DMS153 (cell line): ENCODE measurements around the gene TIE1.

ENCODE experiments used
- DNase-seq: peaks from one replicate; lab custom pipeline; 2025; lab: John Stamatoyannopoulos, UW

TIE1 gene

DNA sequence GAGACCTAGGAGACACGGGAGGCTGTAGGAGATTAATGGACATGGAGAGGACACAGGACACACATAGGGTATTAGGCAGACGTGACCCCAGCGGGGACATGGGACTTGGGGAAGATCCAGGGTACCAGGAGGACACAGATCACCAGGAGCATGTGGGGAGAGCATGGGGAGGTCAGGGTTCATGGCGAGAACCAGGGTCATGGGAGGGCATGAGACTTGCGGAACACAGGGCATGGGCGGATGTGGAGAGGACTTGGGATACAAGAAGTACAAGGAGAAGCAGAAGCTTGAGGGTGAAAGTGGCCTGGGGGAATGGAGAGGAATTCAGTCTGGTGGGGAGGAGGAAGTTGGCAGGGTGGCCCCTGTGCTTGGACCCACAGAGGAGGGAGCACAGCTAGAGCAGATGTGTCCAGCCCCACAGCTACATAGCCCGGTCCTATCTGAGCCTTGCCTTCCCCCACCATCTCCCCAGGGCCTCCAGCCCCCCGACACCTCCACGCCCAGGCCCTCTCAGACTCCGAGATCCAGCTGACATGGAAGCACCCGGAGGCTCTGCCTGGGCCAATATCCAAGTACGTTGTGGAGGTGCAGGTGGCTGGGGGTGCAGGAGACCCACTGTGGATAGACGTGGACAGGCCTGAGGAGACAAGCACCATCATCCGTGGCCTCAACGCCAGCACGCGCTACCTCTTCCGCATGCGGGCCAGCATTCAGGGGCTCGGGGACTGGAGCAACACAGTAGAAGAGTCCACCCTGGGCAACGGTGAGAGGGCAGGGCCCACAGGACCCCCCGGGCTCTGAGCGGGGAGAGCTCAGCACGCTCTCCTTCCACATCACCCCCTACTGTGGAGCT lies 12.1 kb downstream of the TIE1 start:
- DNase-seq = no peak

DNA sequence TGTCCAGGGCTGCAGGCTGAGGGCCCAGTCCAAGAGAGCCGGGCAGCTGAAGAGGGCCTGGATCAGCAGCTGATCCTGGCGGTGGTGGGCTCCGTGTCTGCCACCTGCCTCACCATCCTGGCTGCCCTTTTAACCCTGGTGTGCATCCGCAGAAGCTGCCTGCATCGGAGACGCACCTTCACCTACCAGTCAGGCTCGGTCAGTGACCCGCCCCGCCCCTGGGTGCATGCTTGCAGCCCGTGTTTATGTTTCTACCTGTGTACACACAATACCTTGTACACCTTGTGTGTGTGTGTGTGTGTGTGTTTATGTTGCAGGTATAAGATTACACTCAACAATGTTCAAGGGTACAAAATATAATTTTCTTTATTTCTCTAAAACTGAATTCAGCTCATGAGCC lies 13.0 kb downstream of the TIE1 start:
- no peak for DNase-seq

DNA sequence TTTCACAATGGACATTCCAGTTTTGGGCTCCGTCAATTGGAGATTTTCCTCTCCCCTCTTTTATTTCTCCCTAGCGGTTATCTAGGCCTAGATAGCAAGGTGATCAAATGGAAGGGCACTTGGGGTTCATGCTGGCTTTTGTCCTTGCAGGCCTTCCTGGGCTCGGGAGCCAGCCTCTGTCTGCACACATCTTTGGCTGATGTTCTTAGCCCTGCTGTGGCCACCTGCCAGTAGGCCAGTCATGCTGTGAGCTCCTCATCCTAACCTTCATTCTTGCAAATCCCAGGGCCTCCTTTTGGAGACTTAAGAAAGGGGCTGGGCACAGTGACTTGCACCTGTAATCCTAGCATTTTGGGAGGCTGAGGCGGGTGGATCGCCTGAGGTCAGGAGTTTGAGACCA lies 13.5 kb downstream of the TIE1 start:
- no peak for DNase-seq

DNA sequence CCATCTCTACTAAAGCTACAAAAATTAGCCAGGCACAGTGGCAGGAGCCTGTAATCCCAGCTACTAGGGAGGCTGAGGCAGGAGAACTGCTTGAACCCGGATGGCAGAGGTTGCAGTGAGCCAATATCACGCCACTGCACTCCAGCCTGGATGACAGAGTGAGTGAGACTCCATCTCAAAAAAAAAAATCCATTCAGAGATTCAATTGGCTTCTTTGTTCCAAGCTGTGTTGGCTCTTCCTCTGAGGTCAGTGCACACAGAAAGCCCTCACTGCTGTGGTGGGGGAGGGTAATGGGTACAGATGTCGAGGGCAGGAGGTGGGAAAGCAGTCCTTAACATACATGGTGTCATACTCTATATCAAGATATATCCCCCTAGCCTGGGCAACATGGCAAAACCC lies 14.7 kb downstream of the TIE1 start:
- DNase-seq = no peak

DNA sequence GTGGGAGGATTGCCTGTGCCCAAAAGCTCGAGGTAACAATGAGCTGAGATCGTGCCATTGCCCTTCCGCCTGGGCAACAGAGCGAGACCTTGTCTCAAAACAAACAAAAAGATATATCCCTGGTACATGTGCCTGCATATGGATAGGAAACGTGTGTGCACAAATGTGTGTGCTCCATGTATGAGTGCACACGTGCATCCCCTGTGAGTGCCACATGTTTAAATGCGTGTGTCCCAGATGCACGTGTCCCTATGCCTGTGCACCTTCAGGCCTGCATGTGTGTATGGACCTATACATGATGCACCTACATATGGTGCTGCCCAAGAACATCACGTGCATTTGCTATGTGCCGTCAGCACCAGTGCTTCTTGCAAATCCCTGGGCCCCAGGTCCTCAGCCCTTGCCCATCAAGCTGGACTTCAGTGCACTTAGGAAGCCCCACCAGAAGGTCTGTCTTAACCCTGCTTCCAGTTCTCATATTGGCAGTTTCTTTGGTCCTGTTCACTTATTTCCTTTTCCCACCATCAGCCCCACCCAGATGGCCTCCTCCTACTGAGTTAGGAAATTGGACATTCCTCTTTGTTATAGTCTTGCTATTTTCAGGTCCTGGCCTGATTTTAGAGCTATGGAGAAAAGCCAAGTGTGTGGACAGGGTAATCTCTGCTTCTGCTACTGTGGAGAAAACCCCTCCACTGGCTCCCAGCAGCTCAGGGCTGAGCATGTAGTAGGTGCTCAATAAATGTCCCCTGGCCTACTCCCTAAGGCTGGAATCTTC lies 15.4 kb downstream of the TIE1 start:
- DNase-seq = no peak

DNA sequence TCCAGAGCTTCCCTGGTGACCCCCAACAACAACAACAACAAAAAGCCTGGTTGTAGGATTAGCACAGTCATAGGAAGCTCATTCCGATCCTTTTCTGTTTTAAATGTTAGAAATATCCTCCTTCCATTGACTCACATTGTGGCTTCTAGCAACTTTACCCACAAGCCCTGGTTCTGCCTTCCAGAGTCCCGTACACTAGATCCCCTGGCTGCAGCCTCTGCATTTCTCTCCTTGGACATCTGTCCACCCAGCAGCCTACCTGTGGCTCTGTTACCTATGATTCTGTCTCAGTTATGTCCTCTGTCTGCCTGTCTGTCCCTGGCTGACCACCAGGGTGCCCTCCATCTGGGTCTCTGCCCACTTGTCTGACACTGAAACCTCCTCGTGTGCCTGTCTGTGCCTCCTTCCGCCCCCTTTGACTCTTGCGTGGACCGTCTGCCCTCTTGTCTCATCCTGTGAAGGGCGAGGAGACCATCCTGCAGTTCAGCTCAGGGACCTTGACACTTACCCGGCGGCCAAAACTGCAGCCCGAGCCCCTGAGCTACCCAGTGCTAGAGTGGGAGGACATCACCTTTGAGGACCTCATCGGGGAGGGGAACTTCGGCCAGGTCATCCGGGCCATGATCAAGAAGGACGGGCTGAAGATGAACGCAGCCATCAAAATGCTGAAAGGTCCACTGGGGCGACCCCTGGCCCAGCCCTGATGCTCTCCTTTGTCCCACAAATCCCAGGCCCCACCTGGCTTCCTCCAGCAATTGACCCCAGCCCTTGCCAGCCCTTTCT lies 16.1 kb downstream of the TIE1 start:
- no peak for DNase-seq

DNA sequence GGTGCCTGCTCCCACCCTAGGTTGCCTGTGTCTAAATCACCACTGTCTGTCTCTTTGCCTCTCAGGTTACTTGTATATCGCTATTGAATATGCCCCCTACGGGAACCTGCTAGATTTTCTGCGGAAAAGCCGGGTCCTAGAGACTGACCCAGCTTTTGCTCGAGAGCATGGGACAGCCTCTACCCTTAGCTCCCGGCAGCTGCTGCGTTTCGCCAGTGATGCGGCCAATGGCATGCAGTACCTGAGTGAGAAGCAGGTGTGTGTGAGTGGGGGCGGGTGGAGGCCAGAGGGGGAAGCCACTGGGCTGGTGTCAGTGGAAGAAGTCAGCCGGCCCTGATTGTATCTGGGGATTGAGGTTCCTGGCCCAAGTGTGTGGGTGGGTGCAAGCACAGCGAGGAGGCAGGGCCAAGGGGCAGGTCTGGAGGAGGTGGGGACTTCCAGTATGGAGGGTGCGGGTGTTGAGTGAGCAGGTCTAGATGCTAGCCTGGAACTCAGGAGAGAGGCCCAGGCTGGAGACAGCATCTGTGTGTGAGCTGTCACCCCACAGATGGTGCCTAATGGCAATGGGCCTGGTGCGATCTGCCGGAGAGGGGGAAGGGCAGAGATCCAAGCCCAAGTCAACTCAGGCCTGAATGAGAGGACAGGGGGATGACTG lies 17.2 kb downstream of the TIE1 start:
- no peak for DNase-seq

DNA sequence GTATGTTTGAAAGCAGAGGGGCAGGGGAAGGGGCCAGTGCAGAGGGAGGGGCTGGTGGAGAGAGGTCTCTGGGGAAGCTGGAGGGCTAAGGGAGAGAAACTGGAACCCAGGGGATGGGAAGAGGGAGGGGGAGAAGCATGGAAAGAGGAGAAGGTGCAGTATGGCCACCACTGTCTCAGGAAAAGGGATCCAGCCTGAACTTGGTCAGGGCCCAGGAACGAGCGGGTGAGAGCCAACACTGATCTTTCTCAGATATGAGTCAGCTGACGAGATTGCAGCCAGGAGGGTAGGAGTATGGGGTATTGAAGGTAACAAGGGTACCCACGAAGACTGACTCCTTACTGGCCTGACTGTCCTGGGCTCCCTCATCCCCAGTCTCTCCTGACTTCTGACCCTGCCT lies 18.0 kb downstream of the TIE1 start:
- no peak for DNase-seq

DNA sequence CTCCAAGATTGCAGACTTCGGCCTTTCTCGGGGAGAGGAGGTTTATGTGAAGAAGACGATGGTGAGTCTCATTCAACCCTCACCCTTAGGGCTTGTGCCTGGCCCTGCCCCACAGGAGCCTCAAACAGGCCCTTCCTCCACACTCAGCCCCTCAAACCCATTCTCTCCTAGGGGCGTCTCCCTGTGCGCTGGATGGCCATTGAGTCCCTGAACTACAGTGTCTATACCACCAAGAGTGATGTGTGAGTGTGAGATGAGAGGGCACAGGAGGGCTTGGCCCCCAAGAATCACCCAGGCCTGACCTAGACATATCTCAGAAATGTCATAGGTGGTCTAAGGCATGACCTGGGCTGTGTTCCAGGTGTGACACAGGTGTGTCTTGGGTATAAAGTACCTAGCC lies 18.5 kb downstream of the TIE1 start:
- no peak for DNase-seq

DNA sequence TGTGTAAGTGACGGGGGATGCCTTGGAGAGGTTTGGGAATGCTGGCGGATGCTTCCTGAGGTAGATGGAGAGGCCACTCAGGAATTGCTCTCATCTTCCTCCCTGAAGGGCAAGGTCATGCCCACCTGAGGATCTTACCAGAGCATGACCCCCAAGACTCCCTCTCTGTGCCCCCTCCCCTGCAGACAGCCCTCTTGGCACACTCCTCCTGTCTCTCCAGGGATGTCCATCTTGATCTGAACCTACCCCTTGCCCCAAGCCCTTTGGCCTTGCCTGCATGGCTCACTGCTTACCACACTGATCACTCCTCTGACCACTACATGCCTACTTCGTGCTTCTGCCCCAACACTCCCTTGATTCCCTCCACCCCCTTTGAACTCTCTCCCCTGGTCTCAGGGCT lies 19.0 kb downstream of the TIE1 start:
- no peak for DNase-seq

DNA sequence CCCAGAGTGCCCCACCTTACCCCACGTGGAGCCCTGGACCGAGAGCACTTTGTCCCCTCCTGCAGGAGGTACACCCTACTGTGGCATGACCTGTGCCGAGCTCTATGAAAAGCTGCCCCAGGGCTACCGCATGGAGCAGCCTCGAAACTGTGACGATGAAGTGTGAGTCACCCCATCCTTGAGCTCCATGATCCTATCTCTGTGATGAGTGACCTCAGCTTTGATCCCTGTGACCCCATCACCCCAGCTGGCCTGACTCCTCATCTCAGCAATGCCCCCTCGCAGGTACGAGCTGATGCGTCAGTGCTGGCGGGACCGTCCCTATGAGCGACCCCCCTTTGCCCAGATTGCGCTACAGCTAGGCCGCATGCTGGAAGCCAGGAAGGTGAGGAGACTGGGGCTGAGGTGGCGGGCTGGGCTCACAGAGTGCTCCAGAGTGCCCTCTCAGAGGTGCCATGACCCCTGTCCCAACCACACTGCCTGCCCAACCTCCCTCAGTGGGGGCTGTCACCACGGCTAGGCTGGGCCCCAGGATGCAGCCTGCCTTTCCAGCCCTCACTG lies 20.6 kb downstream of the TIE1 start:
- no peak for DNase-seq

DNA sequence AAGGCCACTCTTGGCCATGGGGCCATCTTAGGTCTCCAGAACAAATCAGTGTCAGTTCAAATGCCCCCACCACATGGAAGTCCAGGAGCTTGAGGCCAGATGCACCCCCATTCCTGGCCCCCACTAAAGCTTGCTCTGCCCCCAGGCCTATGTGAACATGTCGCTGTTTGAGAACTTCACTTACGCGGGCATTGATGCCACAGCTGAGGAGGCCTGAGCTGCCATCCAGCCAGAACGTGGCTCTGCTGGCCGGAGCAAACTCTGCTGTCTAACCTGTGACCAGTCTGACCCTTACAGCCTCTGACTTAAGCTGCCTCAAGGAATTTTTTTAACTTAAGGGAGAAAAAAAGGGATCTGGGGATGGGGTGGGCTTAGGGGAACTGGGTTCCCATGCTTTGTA lies 21.7 kb downstream of the TIE1 start:
- no peak for DNase-seq

DNA sequence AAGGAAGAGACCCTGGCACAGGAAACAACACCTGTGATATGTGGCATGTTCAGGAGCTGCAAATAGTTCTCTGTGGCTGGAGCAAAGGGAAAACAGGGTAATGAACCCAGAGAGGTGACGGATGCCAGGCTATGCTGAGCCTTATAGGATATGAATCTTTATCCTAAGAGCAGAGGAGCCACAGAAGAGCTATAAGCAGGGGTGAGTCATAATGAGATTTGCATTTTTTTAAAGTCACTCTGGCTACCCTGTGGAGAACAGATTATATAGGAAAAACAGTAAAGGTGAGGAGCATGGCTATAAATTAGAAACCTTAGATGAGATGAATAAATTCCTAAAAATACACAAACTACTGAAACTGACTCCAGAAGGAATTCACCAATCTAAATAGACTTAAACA lies 24.0 kb downstream of the TIE1 start:
- DNase-seq = no peak

DNA sequence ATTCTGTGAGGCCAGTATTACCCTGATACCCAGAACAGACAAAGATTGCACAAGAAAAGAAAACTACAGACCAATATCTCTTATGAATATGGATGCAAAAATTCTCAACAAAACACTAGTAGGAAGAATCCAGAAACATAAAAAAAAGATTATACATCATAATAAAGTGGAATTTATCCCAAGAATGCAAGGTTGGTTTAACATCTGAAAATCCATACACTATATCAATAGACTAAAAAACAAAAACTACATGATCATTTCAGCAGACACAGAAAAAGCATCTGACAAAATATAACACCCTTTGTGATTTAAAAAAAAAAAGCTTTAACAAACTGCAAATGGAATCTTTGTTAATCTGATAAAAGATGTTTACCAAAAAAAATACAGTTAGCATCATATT lies 24.6 kb downstream of the TIE1 start:
- no peak for DNase-seq

DNA sequence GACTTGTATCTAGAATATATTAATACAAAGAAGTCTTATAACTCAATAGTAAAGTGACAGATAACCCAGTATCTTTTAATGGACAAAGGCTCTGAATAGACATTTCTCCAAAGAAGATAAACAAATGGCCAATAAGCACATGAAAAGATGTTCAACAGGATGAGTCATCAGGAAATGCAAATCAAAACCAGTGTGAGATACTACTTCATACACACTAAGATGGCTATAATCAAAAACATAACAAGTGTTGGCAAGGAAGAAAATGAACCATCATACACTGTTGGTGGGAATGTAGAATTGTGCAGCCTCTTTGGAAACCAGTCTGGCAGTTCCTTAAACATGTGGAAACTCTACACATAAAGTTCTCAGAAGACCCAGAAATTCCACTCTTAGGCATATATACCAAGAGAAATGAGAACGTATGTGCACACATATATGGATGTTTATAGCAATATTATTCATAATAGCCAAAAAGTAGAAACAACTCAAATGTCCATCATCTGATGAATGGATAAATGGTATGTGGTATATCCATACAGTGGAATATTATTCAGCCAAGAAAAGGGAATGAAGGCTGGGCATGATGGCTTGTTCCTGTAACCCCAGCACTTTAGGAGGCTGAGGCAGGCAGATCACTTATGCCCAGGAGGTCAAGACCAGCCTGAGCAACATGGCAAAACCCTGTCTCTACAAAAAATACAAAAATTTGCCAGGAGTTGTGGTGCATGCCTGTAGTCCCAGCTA lies 26.9 kb downstream of the TIE1 start:
- no peak for DNase-seq

DNA sequence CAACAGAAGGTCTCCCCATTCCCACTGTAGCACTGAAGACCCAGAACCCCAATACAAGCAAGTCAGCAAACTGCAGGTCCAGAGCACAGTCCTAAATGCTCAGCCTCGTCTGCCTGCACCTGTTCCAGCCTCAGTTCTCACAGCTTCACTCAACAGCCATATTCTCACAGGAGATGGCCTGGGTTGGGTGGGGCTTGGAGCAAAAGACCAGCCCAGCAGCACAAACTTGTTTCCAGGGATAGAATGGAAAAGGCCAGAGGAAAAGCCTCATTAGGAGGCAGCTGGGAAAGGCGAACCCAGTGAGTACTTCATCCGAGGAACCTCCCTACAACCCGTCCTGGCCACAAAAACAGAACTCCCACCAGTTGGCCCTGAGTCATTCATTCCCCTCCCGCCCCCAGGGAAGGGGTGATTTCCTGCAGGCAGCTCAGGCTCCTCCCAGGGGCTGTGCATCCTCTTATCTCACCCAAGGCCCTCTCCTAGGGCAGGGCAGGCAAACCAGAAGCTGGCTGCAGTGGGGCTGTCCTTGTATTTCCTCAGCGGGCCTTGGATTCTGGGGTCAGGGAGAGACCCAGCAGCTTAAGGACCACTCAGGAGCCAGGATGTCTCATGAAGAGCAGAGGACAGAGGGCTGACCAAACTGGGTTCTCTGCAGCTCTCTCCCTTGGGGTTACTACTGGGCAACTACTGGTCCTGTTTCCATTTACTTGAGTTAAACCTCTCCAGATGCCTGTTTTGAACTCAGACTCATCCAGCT lies 29.4 kb downstream of the TIE1 start:
- no peak for DNase-seq

DNA sequence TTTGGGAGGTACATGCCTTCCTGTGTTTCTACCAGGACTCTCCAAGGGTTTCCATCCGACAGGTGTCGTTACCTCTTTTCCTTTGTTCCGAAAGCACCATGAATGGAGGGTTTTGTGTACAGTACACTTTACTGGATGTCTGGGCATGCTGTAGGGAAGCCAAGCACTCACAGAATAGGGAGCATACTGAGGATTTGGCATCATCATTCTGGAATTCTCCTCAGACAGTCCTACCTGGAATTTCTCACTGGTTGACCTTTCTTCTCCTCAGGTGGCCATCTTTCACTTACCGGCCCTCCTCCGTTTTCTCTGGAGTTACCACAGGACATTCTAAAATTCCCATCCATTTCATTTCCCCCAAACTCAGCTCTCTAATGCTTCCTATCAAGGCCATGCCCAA lies 30.9 kb downstream of the TIE1 start:
- peak; percentile 80 for DNase-seq

DNA sequence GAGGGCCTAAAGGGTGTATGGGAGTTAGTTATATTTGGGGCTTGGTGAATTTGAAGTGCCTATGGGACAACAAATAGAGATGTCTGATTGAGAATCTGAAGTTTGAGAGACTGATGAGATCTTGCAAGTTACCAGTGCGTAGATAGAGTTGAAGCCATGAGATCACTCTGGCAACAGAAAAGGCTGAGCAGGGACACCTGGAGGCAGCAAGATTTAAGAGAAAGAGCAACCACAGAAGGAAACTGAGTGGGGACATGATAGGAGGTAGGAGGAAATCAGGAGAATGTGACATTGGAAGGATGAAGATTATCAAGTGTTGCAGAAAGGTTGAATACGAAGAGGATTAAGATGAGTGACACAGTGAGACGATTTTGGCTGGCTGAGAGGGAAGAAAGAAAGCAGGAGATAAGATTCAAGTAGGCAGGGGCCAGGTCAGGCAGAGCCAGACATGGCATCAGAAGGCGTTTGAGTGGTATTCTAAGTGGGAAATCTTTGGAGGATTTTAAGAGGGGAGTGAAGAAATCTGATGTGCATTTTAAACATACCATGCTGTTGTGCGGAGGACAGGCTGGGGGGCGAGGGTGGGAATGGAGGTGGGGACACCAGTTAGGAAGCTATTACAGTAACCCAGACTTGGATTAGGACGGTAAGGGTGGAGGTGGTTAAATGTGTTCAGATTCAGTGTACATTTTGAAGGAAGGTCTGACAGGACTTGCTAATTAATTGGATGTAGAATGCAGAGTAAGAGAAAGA lies 33.8 kb downstream of the TIE1 start:
- DNase-seq = no peak

DNA sequence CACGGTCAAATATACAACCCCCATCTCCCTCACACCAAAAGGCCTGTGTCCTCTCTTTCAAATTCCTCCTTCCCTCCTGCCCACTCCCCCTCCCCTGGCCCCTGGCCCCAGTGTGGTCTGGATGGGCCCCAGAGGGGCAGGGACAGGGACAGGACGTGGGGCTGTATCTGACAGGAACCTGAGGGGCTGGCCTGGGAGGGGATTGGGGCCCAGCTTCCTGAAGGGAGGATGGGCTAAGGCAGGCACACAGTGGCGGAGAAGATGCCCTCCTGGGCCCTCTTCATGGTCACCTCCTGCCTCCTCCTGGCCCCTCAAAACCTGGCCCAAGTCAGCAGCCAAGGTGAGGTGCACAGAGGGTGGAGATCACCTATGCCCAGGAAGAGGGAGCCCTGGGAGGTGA lies 36.8 kb downstream of the TIE1 start, which contains the start of gene MPL:
TSS of gene MPL (plus strand) at position 231 of the 400 bp plus-strand sequence. CDS start at position 262, 31 bp downstream.
- no peak for DNase-seq

DNA sequence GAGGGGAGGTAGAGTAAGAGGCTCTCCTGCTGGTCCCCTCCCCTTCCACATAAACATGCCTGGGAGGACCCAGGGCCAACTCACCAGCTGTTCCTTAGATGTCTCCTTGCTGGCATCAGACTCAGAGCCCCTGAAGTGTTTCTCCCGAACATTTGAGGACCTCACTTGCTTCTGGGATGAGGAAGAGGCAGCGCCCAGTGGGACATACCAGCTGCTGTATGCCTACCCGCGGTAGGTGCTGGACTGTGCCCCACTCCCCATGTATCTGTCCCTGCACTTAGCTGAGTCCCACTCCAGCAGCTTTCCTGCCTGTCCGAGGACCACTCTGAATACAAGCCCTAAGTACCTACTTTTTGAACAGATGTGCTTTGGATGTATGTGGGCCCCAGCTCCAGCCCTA lies 37.2 kb downstream of the TIE1 start:
- DNase-seq = no peak
